HEK293 (cell line): ENCODE data around the gene TRIM27.
A peak's percentile ranks its signal among the peaks of the same experiment; 100 is the strongest.

Experiments
- PRDM6 ChIP-seq: fragments of 450-650 bp; formaldehyde crosslinking; IDR thresholded peaks from 2 replicates; pipeline ENCODE4 v1.5.1; 2017; ENCODE audit warnings: missing biosample characterization, missing genetic modification characterization
- SCRT2 ChIP-seq: fragments of 450-650 bp; formaldehyde crosslinking; IDR thresholded peaks from 2 replicates; pipeline ENCODE4 v1.5.1; 2016; ENCODE audit warnings: missing biosample characterization, missing genetic modification characterization
- SP7 ChIP-seq: fragments of 450-650 bp; formaldehyde crosslinking; IDR thresholded peaks from 2 replicates; pipeline ENCODE4 v1.5.1; 2016; ENCODE audit warnings: missing biosample characterization, missing genetic modification characterization
- TRIM28 ChIP-seq: IDR thresholded peaks from 2 replicates; pipeline ENCODE4 v1.6.1; 2011; ENCODE audit warnings: low read length, control low read depth, borderline replicate concordance
- ZBTB21 ChIP-seq: fragments of 450-650 bp; formaldehyde crosslinking; IDR thresholded peaks from 2 replicates; pipeline ENCODE4 v1.5.1; 2017; ENCODE audit warnings: missing biosample characterization, missing genetic modification characterization
- ZBTB6 ChIP-seq: fragments of 450-650 bp; formaldehyde crosslinking; IDR thresholded peaks from 2 replicates; pipeline ENCODE4 v1.5.1; 2017; ENCODE audit warnings: missing biosample characterization, missing genetic modification characterization
- ZBTB7A ChIP-seq: fragments of 450-650 bp; formaldehyde crosslinking; IDR thresholded peaks from 2 replicates; pipeline ENCODE4 v1.5.1; 2016; ENCODE audit warnings: low read depth, missing biosample characterization, missing genetic modification characterization
- ZBTB8A ChIP-seq: fragments of 450-650 bp; formaldehyde crosslinking; IDR thresholded peaks from 2 replicates; pipeline ENCODE4 v1.5.1; 2016; ENCODE audit warnings: missing biosample characterization, missing genetic modification characterization
- ZNF112 ChIP-seq: fragments of 450-650 bp; formaldehyde crosslinking; IDR thresholded peaks from 2 replicates; pipeline ENCODE4 v1.5.0; 2017; ENCODE audit warnings: missing biosample characterization, missing genetic modification characterization
- ZNF114 ChIP-seq: fragments of 450-650 bp; formaldehyde crosslinking; IDR thresholded peaks from 2 replicates; pipeline ENCODE4 v1.5.0; 2017; ENCODE audit warnings: missing biosample characterization, missing genetic modification characterization
- ZNF138 ChIP-seq: fragments of 450-650 bp; formaldehyde crosslinking; IDR thresholded peaks from 2 replicates; pipeline ENCODE4 v1.5.1; 2016; ENCODE audit warnings: missing biosample characterization, missing genetic modification characterization, borderline replicate concordance
- ZNF148 ChIP-seq: fragments of 450-650 bp; formaldehyde crosslinking; IDR thresholded peaks from 2 replicates; pipeline ENCODE4 v1.5.0; 2017; ENCODE audit warnings: missing biosample characterization, missing genetic modification characterization, borderline replicate concordance
- ZNF239 ChIP-seq: fragments of 450-650 bp; formaldehyde crosslinking; IDR thresholded peaks from 2 replicates; pipeline ENCODE4 v1.5.1; 2016; ENCODE audit warnings: missing biosample characterization, missing genetic modification characterization
- ZNF24 ChIP-seq: fragments of 450-650 bp; formaldehyde crosslinking; IDR thresholded peaks from 2 replicates; pipeline ENCODE4 v1.5.1; 2016; ENCODE audit warnings: missing biosample characterization, missing genetic modification characterization
- ZNF274 ChIP-seq, 2 experiments: fragments of 200-500 bp in 1 of 2; fragments of 450-650 bp in 1 of 2; sonication (Bioruptor generic) in 1 of 2; formaldehyde crosslinking in 1 of 2; IDR thresholded peaks; 2 replicates each; pipeline versions ENCODE4 v1.5.1 to v1.6.1; 2014 to 2016; ENCODE audit warnings: borderline replicate concordance in 1 of 2, inconsistent platforms in 1 of 2, low read length in 1 of 2, missing biosample characterization in 1 of 2, missing genetic modification characterization in 1 of 2
- ZNF292 ChIP-seq: fragments of 450-650 bp; formaldehyde crosslinking; IDR thresholded peaks from 2 replicates; pipeline ENCODE4 v1.5.1; 2016; ENCODE audit warnings: low read depth, missing biosample characterization, missing genetic modification characterization, borderline replicate concordance
- ZNF311 ChIP-seq: fragments of 450-650 bp; formaldehyde crosslinking; IDR thresholded peaks from 2 replicates; pipeline ENCODE4 v1.5.1; 2017; ENCODE audit warnings: missing biosample characterization, missing genetic modification characterization, borderline replicate concordance
- ZNF335 ChIP-seq: fragments of 450-650 bp; formaldehyde crosslinking; conservative IDR thresholded peaks from 2 replicates; pipeline ENCODE4 v1.5.1; 2016; ENCODE audit warnings: missing biosample characterization, missing genetic modification characterization
- ZNF341 ChIP-seq: fragments of 450-650 bp; formaldehyde crosslinking; IDR thresholded peaks from 2 replicates; pipeline ENCODE4; 2016; ENCODE audit warnings: low read depth, missing biosample characterization, missing genetic modification characterization
- ZNF398 ChIP-seq: fragments of 450-650 bp; formaldehyde crosslinking; IDR thresholded peaks from 2 replicates; pipeline ENCODE4 v1.5.1; 2017; ENCODE audit warnings: missing biosample characterization, missing genetic modification characterization
- ZNF488 ChIP-seq: fragments of 450-650 bp; formaldehyde crosslinking; IDR thresholded peaks from 2 replicates; pipeline ENCODE4 v1.5.1; 2016; ENCODE audit warnings: missing biosample characterization, missing genetic modification characterization
- ZNF560 ChIP-seq: fragments of 450-650 bp; formaldehyde crosslinking; IDR thresholded peaks from 2 replicates; pipeline ENCODE4 v1.5.1; 2017; ENCODE audit warnings: missing biosample characterization, missing genetic modification characterization, borderline replicate concordance
- ZNF626 ChIP-seq: fragments of 450-650 bp; sonication (Bioruptor Pico); formaldehyde crosslinking; IDR thresholded peaks from 2 replicates; pipeline ENCODE4 v1.5.1; 2018; ENCODE audit warnings: missing biosample characterization, missing genetic modification characterization, inconsistent platforms
- ZNF664 ChIP-seq: fragments of 450-650 bp; formaldehyde crosslinking; IDR thresholded peaks from 2 replicates; pipeline ENCODE4 v1.5.1; 2016; ENCODE audit warnings: missing biosample characterization, missing genetic modification characterization
- ZNF670 ChIP-seq: fragments of 450-650 bp; formaldehyde crosslinking; IDR thresholded peaks from 2 replicates; pipeline ENCODE4 v1.5.1; 2016; ENCODE audit warnings: missing biosample characterization, missing genetic modification characterization, low read depth
- ZNF677 ChIP-seq: fragments of 450-650 bp; IDR thresholded peaks from 2 replicates; pipeline ENCODE4 v1.5.0; 2018; ENCODE audit warnings: missing biosample characterization, mild to moderate bottlenecking, missing genetic modification characterization, moderate library complexity
- ZNF791 ChIP-seq: fragments of 450-650 bp; formaldehyde crosslinking; IDR thresholded peaks from 2 replicates; pipeline ENCODE4 v1.5.1; 2016; ENCODE audit warnings: missing biosample characterization, missing genetic modification characterization
- ZNF792 ChIP-seq: fragments of 450-650 bp; formaldehyde crosslinking; IDR thresholded peaks from 2 replicates; pipeline ENCODE4 v1.5.1; 2016; ENCODE audit warnings: missing biosample characterization, missing genetic modification characterization
- ZSCAN16 ChIP-seq: fragments of 450-650 bp; formaldehyde crosslinking; IDR thresholded peaks from 2 replicates; pipeline ENCODE4 v1.5.1; 2016; ENCODE audit warnings: missing biosample characterization, missing genetic modification characterization
- TF ChIP-seq, protein P1 (sequence below): fragments of 450-650 bp; formaldehyde crosslinking; IDR thresholded peaks from 2 replicates; pipeline ENCODE4 v1.5.1; 2017; ENCODE audit warnings: missing biosample characterization, missing genetic modification characterization

The TRIM27 gene

GRCh38 chr6:28940858-28941683 is 17.3 kb upstream of the TRIM27 start (continued):
- TF ChIP-seq ZNF791 (no peak), SCRT2 (tag by site-specific recombination) (peak; percentile 44; the same call in 1 of the 2 replicates), ZNF341 (0 out of 2 replicates have a peak, but pooled peaks have one; percentile 42), ZNF292 (tag by site-specific recombination) (no peak), ZNF24 (tag by site-specific recombination) (peak; percentile 78), ZBTB6 (tag by site-specific recombination) (peak; percentile 83), SP7 (tag by site-specific recombination) (peak; percentile 76), ZNF239 (tag by site-specific recombination) (no peak), PRDM6 (no peak; the same call in 1 of the 2 replicates), ZNF560 (tag by site-specific recombination) (no peak), ZNF311 (tag by site-specific recombination) (no peak), ZNF398 (tag by site-specific recombination) (no peak), ZNF335 (peak; percentile 82), ZNF148 (tag by site-specific recombination) (no peak), ZNF114 (no peak), ZBTB8A (peak; percentile 46; the same call in 1 of the 2 replicates), ZBTB21 (no peak; the same call in 1 of the 2 replicates), ZNF488 (tag by site-specific recombination) (no peak), ZNF792 (tag by site-specific recombination) (peak; percentile 72; the same call in 1 of the 2 replicates), ZBTB7A (0 out of 2 replicates have a peak, but pooled peaks have one; percentile 52), ZNF664 (tag by site-specific recombination) (no peak; the same call in 1 of the 2 replicates), ZNF626 (tag by site-specific recombination) (no peak), ZNF274 (IDR thresholded peaks at IDR 0.05; ENCODE audit: low read length) (no peak), ZNF274 (tag by site-specific recombination; IDR thresholded peaks at IDR 0.05; ENCODE audit: borderline replicate concordance) (no peak), ZNF138 (tag by site-specific recombination) (no peak), ZSCAN16 (no peak; the same call in 1 of the 2 replicates), ZNF670 (tag by site-specific recombination) (no peak), TRIM28 (no peak; the same call in 1 of the 2 replicates), ZNF112 (no peak), ZNF677 (tag by site-specific recombination) (no peak)
- TF ChIP-seq, protein P1, sequence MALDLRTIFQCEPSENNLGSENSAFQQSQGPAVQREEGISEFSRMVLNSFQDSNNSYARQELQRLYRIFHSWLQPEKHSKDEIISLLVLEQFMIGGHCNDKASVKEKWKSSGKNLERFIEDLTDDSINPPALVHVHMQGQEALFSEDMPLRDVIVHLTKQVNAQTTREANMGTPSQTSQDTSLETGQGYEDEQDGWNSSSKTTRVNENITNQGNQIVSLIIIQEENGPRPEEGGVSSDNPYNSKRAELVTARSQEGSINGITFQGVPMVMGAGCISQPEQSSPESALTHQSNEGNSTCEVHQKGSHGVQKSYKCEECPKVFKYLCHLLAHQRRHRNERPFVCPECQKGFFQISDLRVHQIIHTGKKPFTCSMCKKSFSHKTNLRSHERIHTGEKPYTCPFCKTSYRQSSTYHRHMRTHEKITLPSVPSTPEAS (tag by site-specific recombination) = no peak
